ENCODE measurements around the gene CBLN3. TPM values are rescaled to one million over a fixed set of nuclear protein-coding genes. Genes with fewer than 3 reads are reported as not detected.

The CBLN3 gene
- total RNA-seq, 1 experiment from 2014 or later: 0.94 TPM

DNA sequence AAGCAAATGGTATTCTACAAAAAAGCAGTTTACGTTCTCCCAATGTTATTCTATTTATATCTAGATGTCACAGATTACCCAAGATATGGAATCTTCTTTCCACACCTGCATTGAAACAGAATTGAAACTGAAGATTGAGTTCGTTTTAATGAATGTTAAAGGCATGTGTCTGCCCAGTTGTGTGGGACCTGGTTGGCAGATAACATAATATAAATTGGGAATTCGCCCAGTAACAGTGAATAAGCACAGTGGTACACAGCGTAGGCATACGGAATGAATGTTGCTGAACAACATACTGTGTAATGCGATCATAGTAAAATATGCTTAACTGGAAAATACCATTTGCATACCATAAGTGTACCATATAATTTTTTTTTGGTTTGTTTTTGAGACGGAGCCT is 4.6 kb upstream of the CBLN3 start:
- CTCF ChIA-PET: interaction anchor here (1.4 to 4.2 kb wide), 3 partner anchors 68 to 126 kb away, joined by 3 to 83 read pairs (median 49); partner anchors contain the start of gene ADCY4
- no peaks in the 10 kb centered on the region for H3K9me3 Mint-ChIP-seq
- no peak for ATAC-seq
- no peak overlapping the region for H3K4me3 Mint-ChIP-seq
- no peak for DNase-seq (ENCODE audit: low spot score)
- POLR2A ChIA-PET: no interaction called here
- no peak for TF ChIP-seq ATF1 (CRISPR knock-in tag; IDR thresholded peaks at IDR 0.05)
- TF ChIP-seq GTF2I (CRISPR knock-in tag; conservative IDR thresholded peaks at IDR 0.05): no peak
- TF ChIP-seq MXD4 (CRISPR knock-in tag; IDR thresholded peaks at IDR 0.05; ENCODE audit: borderline replicate concordance): no peak
- no peak for TF ChIP-seq FOXJ3 (CRISPR knock-in tag; IDR thresholded peaks at IDR 0.05; ENCODE audit: borderline replicate concordance)
- TF ChIP-seq IRF2 (CRISPR knock-in tag; IDR thresholded peaks at IDR 0.05; ENCODE audit: borderline replicate concordance, low read depth): no peak
- no peak for TF ChIP-seq ZNF263 (CRISPR knock-in tag; IDR thresholded peaks at IDR 0.05; ENCODE audit: low read depth)
- TF ChIP-seq, protein P1, sequence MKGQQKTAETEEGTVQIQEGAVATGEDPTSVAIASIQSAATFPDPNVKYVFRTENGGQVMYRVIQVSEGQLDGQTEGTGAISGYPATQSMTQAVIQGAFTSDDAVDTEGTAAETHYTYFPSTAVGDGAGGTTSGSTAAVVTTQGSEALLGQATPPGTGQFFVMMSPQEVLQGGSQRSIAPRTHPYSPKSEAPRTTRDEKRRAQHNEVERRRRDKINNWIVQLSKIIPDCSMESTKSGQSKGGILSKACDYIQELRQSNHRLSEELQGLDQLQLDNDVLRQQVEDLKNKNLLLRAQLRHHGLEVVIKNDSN (CRISPR knock-in tag; IDR thresholded peaks at IDR 0.05): no peak
- no peak for TF ChIP-seq SOX15 (CRISPR knock-in tag; IDR thresholded peaks at IDR 0.05)
- TF ChIP-seq SMAD3 (CRISPR knock-in tag; IDR thresholded peaks at IDR 0.05; ENCODE audit: borderline replicate concordance): no peak
- TF ChIP-seq CREB1 (CRISPR knock-in tag; IDR thresholded peaks at IDR 0.05): no peak
- TF ChIP-seq TP53 (CRISPR knock-in tag; IDR thresholded peaks at IDR 0.05): no peak
- TF ChIP-seq ZNF138 (CRISPR knock-in tag; conservative IDR thresholded peaks at IDR 0.05): no peak
- TF ChIP-seq ZNF416 (CRISPR knock-in tag; IDR thresholded peaks at IDR 0.05): no peak
- TF ChIP-seq ATF6 (CRISPR knock-in tag; IDR thresholded peaks at IDR 0.05): no peak
- no peak for TF ChIP-seq CBFB (CRISPR knock-in tag; IDR thresholded peaks at IDR 0.05; ENCODE audit: low read depth)
- TF ChIP-seq FOXK1 (CRISPR knock-in tag; IDR thresholded peaks at IDR 0.05): no peak
- TF ChIP-seq, protein P2, sequence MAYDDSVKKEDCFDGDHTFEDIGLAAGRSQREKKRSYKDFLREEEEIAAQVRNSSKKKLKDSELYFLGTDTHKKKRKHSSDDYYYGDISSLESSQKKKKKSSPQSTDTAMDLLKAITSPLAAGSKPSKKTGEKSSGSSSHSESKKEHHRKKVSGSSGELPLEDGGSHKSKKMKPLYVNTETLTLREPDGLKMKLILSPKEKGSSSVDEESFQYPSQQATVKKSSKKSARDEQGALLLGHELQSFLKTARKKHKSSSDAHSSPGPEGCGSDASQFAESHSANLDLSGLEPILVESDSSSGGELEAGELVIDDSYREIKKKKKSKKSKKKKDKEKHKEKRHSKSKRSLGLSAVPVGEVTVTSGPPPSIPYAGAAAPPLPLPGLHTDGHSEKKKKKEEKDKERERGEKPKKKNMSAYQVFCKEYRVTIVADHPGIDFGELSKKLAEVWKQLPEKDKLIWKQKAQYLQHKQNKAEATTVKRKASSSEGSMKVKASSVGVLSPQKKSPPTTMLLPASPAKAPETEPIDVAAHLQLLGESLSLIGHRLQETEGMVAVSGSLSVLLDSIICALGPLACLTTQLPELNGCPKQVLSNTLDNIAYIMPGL (CRISPR knock-in tag; IDR thresholded peaks at IDR 0.05): no peak
- TF ChIP-seq, protein P3, sequence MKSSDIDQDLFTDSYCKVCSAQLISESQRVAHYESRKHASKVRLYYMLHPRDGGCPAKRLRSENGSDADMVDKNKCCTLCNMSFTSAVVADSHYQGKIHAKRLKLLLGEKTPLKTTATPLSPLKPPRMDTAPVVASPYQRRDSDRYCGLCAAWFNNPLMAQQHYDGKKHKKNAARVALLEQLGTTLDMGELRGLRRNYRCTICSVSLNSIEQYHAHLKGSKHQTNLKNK (CRISPR knock-in tag; IDR thresholded peaks at IDR 0.05): no peak
- TF ChIP-seq RORB (CRISPR knock-in tag; IDR thresholded peaks at IDR 0.05): no peak
- no peak for TF ChIP-seq ETV6 (CRISPR knock-in tag; IDR thresholded peaks at IDR 0.05)
- peaks cover 6% of the 10 kb centered on the region for H3K27me3 Mint-ChIP-seq (ENCODE audit: low read depth)
- no peak overlapping the region for H3K27ac Mint-ChIP-seq
- peaks cover 19% of the 10 kb centered on the region for H3K4me1 Mint-ChIP-seq
- peaks cover 25% of the 10 kb centered on the region for H3K36me3 Mint-ChIP-seq

DNA sequence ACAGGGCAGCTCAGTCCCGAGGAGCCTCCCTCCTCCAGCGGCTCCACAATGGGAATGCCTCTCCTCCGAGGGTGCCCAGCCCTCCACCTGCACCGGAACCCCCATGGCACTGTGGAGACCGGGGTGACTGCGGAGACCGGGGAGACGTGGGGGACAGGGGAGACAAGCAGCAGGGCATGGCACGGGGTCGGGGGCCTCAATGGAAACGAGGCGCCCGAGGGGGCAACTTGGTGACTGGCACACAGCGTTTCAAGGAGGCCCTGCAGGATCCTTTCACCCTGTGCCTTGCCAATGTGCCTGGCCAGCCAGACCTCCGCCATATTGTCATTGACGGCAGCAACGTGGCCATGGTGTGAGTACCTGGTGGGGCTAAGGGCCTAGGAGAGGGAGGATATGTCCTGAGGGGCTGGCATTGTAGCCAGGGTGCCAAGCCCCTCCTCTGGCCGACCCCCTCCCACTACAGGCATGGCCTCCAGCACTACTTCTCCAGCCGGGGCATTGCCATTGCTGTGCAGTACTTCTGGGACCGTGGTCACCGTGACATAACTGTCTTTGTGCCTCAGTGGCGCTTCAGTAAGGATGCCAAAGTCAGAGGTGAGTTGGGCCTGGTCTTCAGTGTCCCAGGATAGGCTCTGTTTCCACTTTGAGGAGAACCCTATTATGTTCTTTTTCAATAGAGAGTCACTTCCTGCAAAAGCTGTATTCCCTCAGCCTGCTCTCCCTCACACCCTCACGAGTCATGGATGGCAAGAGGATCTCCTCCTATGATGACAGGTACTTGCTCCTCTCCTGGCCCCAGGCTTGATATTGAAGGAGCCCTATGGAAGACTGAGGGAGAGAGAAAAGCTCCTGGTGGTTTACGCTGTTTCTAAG is 3.0 kb upstream of the CBLN3 start:
- Mint-ChIP-seq H3K27ac (no peak overlapping the region), H3K9me3 (no peaks in the 10 kb centered on the region), H3K27me3 (ENCODE audit: low read depth) (peaks cover 13% of the 10 kb centered on the region), H3K4me1 (peaks cover 22% of the 10 kb centered on the region), H3K4me3 (no peak overlapping the region), H3K36me3 (peaks cover 12% of the 10 kb centered on the region)
- ATAC-seq (no peak), DNase-seq (ENCODE audit: low spot score) (no peak)
- CTCF ChIA-PET: interaction anchor here (0.7 to 11.4 kb wide), 52 partner anchors 8 to 374 kb away, joined by 3 to 518 read pairs (median 10); partner anchors contain the start of genes ADCY4, CHMP4A, CIDEB and DHRS1
- POLR2A ChIA-PET: interaction anchor here (0.8 to 3.3 kb wide), 11 partner anchors 9 to 291 kb away, joined by 3 to 23 read pairs (median 4); partner anchors contain the start of genes DHRS1, EMC9, NFATC4 and NOP9
- no peak for TF ChIP-seq ATF6 (CRISPR knock-in tag; IDR thresholded peaks at IDR 0.05)
- TF ChIP-seq, protein P4, sequence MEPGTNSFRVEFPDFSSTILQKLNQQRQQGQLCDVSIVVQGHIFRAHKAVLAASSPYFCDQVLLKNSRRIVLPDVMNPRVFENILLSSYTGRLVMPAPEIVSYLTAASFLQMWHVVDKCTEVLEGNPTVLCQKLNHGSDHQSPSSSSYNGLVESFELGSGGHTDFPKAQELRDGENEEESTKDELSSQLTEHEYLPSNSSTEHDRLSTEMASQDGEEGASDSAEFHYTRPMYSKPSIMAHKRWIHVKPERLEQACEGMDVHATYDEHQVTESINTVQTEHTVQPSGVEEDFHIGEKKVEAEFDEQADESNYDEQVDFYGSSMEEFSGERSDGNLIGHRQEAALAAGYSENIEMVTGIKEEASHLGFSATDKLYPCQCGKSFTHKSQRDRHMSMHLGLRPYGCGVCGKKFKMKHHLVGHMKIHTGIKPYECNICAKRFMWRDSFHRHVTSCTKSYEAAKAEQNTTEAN (CRISPR knock-in tag; IDR thresholded peaks at IDR 0.05): no peak
- no peak for TF ChIP-seq ATF3 (CRISPR knock-in tag; conservative IDR thresholded peaks at IDR 0.05)
- no peak for TF ChIP-seq NR1H2 (CRISPR knock-in tag; IDR thresholded peaks at IDR 0.05)
